ENCODE measurements around the gene RHBDD3. TPM values are rescaled to one million over a fixed set of nuclear protein-coding genes. Genes with fewer than 3 reads are reported as not detected.

Gene RHBDD3
- total and polyA plus RNA-seq, 2 experiments from 2014 or later: 55.0 to 115 TPM

- peaks cover 21% of the 10 kb centered on the region for H3K4me1 ChIP-seq (ENCODE audit: insufficient read depth)
- TF ChIP-seq EZH2 (IDR thresholded peaks at IDR 0.05; ENCODE audit: low read depth, unreplicated experiment) (no peak), CREB1 (CRISPR knock-in tag; IDR thresholded peaks at IDR 0.05; ENCODE audit: low read depth) (no peak), ZNF331 (CRISPR knock-in tag; IDR thresholded peaks at IDR 0.05; ENCODE audit: low read depth) (no peak), POLR2AphosphoS5 (IDR thresholded peaks at IDR 0.05; ENCODE audit: low read depth) (no peak), CTCF (conservative IDR thresholded peaks at IDR 0.05; ENCODE audit: low read depth in 2 of 2) (no peak), REST (IDR thresholded peaks at IDR 0.05; ENCODE audit: unreplicated experiment) (no peak)
- H3F3A ChIP-seq (replicated peaks; ENCODE audit: low read depth): 0 out of 2 replicates have a peak, but pooled peaks cover 2% of the 10 kb centered on the region
- H3K4me1 Mint-ChIP-seq: peaks cover 19% of the 10 kb centered on the region
- no peak overlapping the region for H3K27ac Mint-ChIP-seq
- H3K4me2 ChIP-seq: no peak overlapping the region
- DNase-seq (ENCODE audit: low spot score) (no peak), ATAC-seq (no peak)
- H3K27ac ChIP-seq (ENCODE audit: low read depth): no peak overlapping the region
- no peak overlapping the region for H2AFZ ChIP-seq
- H3K79me2 ChIP-seq (replicated peaks; ENCODE audit: insufficient read depth): peaks cover 43% of the 10 kb centered on the region
- no peak overlapping the region for H3K4me3 Mint-ChIP-seq
- peaks cover 14% of the 10 kb centered on the region for H4K20me1 ChIP-seq (replicated peaks; ENCODE audit: insufficient read depth)
- H3K36me3 Mint-ChIP-seq (ENCODE audit: low read depth): peaks cover 58% of the 10 kb centered on the region
- H3K9me2 ChIP-seq (ENCODE audit: insufficient read depth): no peaks in the 10 kb centered on the region
- H3K27me3 Mint-ChIP-seq (ENCODE audit: insufficient read depth, low read depth, poor library complexity): peaks cover 22% of the 10 kb centered on the region
- H3K9me3 Mint-ChIP-seq: no peaks in the 10 kb centered on the region
- H3K27me3 ChIP-seq (ENCODE audit: insufficient read depth): no peaks in the 10 kb centered on the region
- H3K4me3 ChIP-seq: no peak overlapping the region
- peaks cover 11% of the 10 kb centered on the region; the same call in 1 of the 2 replicates for H3K36me3 ChIP-seq (ENCODE audit: insufficient read depth)
Measured at GRCh38 chr22:29265305-29265704, 2.5 kb downstream of the RHBDD3 start.

GRCh38 chr22:29263791-29264276 is 3.9 kb downstream of the RHBDD3 start:
- H3K4me2 ChIP-seq: no peak overlapping the region
- H3K4me1 ChIP-seq (ENCODE audit: insufficient read depth): peaks cover 10% of the 10 kb centered on the region
- no peaks in the 10 kb centered on the region for H3K9me3 Mint-ChIP-seq
- H3K27me3 Mint-ChIP-seq (ENCODE audit: insufficient read depth, low read depth, poor library complexity): peaks cover 15% of the 10 kb centered on the region
- peaks cover 44% of the 10 kb centered on the region for H3K36me3 Mint-ChIP-seq (ENCODE audit: low read depth)
- no peak overlapping the region for H3K27ac Mint-ChIP-seq
- H3K4me3 Mint-ChIP-seq: no peak overlapping the region
- peaks cover 28% of the 10 kb centered on the region for H3K79me2 ChIP-seq (replicated peaks; ENCODE audit: insufficient read depth)
- H2AFZ ChIP-seq: no peak overlapping the region
- DNase-seq (ENCODE audit: low spot score) (no peak), ATAC-seq (no peak)
- H3F3A ChIP-seq (replicated peaks; ENCODE audit: low read depth): 0 out of 2 replicates have a peak, but pooled peaks cover 2% of the 10 kb centered on the region
- no peaks in the 10 kb centered on the region for H3K9me2 ChIP-seq (ENCODE audit: insufficient read depth)
- no peak overlapping the region for H3K4me3 ChIP-seq
- H3K27ac ChIP-seq (ENCODE audit: low read depth): no peak overlapping the region
- H3K27me3 ChIP-seq (ENCODE audit: insufficient read depth): no peaks in the 10 kb centered on the region
- H3K36me3 ChIP-seq (ENCODE audit: insufficient read depth): peaks cover 11% of the 10 kb centered on the region; the same call in 1 of the 2 replicates
- peaks cover 9% of the 10 kb centered on the region for H3K4me1 Mint-ChIP-seq
- H4K20me1 ChIP-seq (replicated peaks; ENCODE audit: insufficient read depth): no peaks in the 10 kb centered on the region; the same call in 1 of the 2 replicates
- TF ChIP-seq NANOG (IDR thresholded peaks at IDR 0.05; ENCODE audit: borderline replicate concordance): no peak
- no peak for TF ChIP-seq ETS1 (IDR thresholded peaks at IDR 0.05)
- no peak for TF ChIP-seq STAT1 (IDR thresholded peaks at IDR 0.05; ENCODE audit: unreplicated experiment)
- no peak for TF ChIP-seq ZNF331 (CRISPR knock-in tag; IDR thresholded peaks at IDR 0.05; ENCODE audit: low read depth)
